Mammary epithelial cell (primary cell): ENCODE measurements around the gene CDH6.

Experiments
- EZH2 ChIP-seq: IDR thresholded peaks from 2 replicates; pipeline ENCODE4 v1.6.1; 2012; ENCODE audit warnings: low read length, inconsistent platforms, borderline replicate concordance
- TF ChIP-seq, protein P1 (sequence below), 2 donors: IDR thresholded peaks in 1 of 2; conservative IDR thresholded peaks in 1 of 2; 2 replicates each; pipeline ENCODE4 v1.5.1; 2011 to 2012; ENCODE audit warnings: inconsistent platforms in 2 of 2, low read length in 2 of 2, mild to moderate bottlenecking in 2 of 2, control low read depth in 1 of 2, low read depth in 1 of 2; ENCODE audit not compliant: insufficient read depth in 1 of 2; ENCODE audit errors: extremely low read depth in 1 of 2

DNA sequence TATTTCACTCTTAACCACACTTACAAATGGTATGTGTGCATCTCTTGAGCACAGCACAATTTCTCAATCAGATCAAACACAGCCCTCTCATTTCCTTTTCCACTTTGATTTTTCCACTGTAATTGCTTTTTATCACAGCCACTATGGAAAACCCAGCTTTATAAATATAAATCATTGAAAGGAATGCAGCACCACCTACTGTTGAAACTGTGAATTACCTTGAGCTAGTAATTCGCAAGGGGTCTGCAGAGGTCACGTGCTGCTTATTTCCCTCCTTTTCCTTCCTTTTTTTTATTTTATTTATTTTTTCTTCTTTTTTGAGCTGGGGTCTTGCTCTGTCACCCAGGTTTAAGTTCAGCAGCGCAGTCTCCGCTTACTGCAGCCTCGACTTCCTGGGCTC is 76.9 kb downstream of the CDH6 start:
- TF ChIP-seq, protein P1, sequence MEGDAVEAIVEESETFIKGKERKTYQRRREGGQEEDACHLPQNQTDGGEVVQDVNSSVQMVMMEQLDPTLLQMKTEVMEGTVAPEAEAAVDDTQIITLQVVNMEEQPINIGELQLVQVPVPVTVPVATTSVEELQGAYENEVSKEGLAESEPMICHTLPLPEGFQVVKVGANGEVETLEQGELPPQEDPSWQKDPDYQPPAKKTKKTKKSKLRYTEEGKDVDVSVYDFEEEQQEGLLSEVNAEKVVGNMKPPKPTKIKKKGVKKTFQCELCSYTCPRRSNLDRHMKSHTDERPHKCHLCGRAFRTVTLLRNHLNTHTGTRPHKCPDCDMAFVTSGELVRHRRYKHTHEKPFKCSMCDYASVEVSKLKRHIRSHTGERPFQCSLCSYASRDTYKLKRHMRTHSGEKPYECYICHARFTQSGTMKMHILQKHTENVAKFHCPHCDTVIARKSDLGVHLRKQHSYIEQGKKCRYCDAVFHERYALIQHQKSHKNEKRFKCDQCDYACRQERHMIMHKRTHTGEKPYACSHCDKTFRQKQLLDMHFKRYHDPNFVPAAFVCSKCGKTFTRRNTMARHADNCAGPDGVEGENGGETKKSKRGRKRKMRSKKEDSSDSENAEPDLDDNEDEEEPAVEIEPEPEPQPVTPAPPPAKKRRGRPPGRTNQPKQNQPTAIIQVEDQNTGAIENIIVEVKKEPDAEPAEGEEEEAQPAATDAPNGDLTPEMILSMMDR (conservative IDR thresholded peaks at IDR 0.05 in 1 of 2, IDR thresholded peaks at IDR 0.05 in 1 of 2; ENCODE audit: extremely low read depth in 1 of 2, insufficient read depth in 1 of 2, low read depth in 1 of 2, low read length in 2 of 2): peak; percentile 41 to 51
- TF ChIP-seq EZH2: no peak
